Measurements from ENCODE around the gene CNTNAP2. TPM values are rescaled to one million over a fixed set of nuclear protein-coding genes. Genes with fewer than 3 reads are reported as not detected.

CNTNAP2 gene
- total and polyA plus RNA-seq, 9 of the 15 experiments (the other 6 are each of a cell fraction or from before 2014, with no cell fraction given): 0.04 to 0.62 (median 0.09) TPM; not detected in 4

GRCh38 chr7:147990079-147990478 is 1873.5 kb downstream of the CNTNAP2 start (continued):
- no peak for TF ChIP-seq KDM1A (IDR thresholded peaks at IDR 0.05)
- TF ChIP-seq OTX1 (CRISPR knock-in tag; IDR thresholded peaks at IDR 0.05): no peak
- TF ChIP-seq ELF4 (CRISPR knock-in tag; IDR thresholded peaks at IDR 0.05): no peak
- TF ChIP-seq ZNF561 (CRISPR knock-in tag; conservative IDR thresholded peaks at IDR 0.05): no peak

- no peak for ATAC-seq
- H3K36me3 ChIP-seq (ENCODE audit: control insufficient read depth, insufficient read depth, low read length): no peaks in the 10 kb centered on the region
- H3K27me3 ChIP-seq (ENCODE audit: control insufficient read depth in 2 of 2, insufficient read depth in 2 of 2, low read length in 2 of 2): no peaks in the 10 kb centered on the region
- intact Hi-C loops (cut with micrococcal nuclease) (no loop called here), in situ Hi-C loops (cut with MboI) (no loop called here)
- TF ChIP-seq IFI16 (CRISPR knock-in tag; IDR thresholded peaks at IDR 0.05) (no peak), SAFB (IDR thresholded peaks at IDR 0.05; ENCODE audit: borderline replicate concordance, low read depth, low read length) (no peak), FOSL1 (tag; conservative IDR thresholded peaks at IDR 0.05) (no peak), HSF4 (CRISPR knock-in tag; IDR thresholded peaks at IDR 0.05; ENCODE audit: borderline replicate concordance) (no peak), ZBTB9 (CRISPR knock-in tag; IDR thresholded peaks at IDR 0.05) (no peak), NR2C2 (CRISPR knock-in tag; IDR thresholded peaks at IDR 0.05) (no peak), NR2C2 (tag; IDR thresholded peaks at IDR 0.05) (no peak)
- POLR2A ChIA-PET: no interaction called here
- H3K9ac ChIP-seq (ENCODE audit: insufficient read depth in 1 of 2, low read depth in 2 of 2, low read length in 2 of 2): no peak overlapping the region
- no peaks in the 10 kb centered on the region for H4K20me1 ChIP-seq (replicated peaks; ENCODE audit: control insufficient read depth, insufficient read depth, low read length)
- no peak overlapping the region for H3K27ac ChIP-seq (ENCODE audit: extremely low read depth, low read depth, low read length)
- no peak for FAIRE-seq
- no peaks in the 10 kb centered on the region for H3K79me2 ChIP-seq (ENCODE audit: control insufficient read depth, insufficient read depth, low read length)
- CTCF ChIA-PET (ENCODE audit: low intra/inter-chr PET ratio): no interaction called here
- DNase-seq (ENCODE audit: extremely low read depth in 1 of 4, low spot score in 3 of 4): no peak
- 0% methylated on average over 2 of the region's 2 CpGs for WGBS (ENCODE audit: insufficient coverage, low coverage, missing lambda C conversion rate)
- H3K9me1 ChIP-seq (ENCODE audit: control insufficient read depth, insufficient read depth, low read length): no peaks in the 10 kb centered on the region
- peaks cover 1% of the 10 kb centered on the region for H3K9me3 ChIP-seq (replicated peaks; ENCODE audit: control insufficient read depth, insufficient read depth, low read depth, low read length)
- H3K4me2 ChIP-seq (ENCODE audit: insufficient read depth, low read length): no peak overlapping the region
- BruUV-seq (replicated peaks): no TSS peak
- no peak overlapping the region for H2AFZ ChIP-seq (ENCODE audit: low read depth, low read length)
- H3K4me3 ChIP-seq: no peak overlapping the region
- H3K4me1 ChIP-seq (replicated peaks in 1 of 2; ENCODE audit: control insufficient read depth in 2 of 2, insufficient read depth in 2 of 2, low read length in 2 of 2): no peaks in the 10 kb centered on the region
Measured at GRCh38 chr7:147990942-147991341, 1874.3 kb downstream of the CNTNAP2 start.
